GM23338 (cell line): ENCODE data around the gene TULP4. TPM values are rescaled to one million over a fixed set of nuclear protein-coding genes. Genes with fewer than 3 reads are reported as not detected.

Source experiments
- ATAC-seq: fragments of 200-7000 bp; cut with Tn5 transposase; 3 replicates; pipeline ENCODE4 v1.9.1; 2020
- DNase-seq: peaks from one replicate; pipeline ENCODE4 v3.0.0-alpha.2; 2015; ENCODE audit warnings: low spot score
- H2AFZ ChIP-seq: fragments of 200-600 bp; sonication (generic); 2 replicates; pipeline ENCODE4 v1.8.0; 2016; ENCODE audit warnings: antibody characterized with exemption, mild to moderate bottlenecking, moderate library complexity
- H3F3A ChIP-seq: fragments of 200-600 bp; sonication (generic); replicated peaks from 2 replicates; pipeline ENCODE4 v1.8.0; 2017; ENCODE audit warnings: antibody characterized with exemption, mixed run types, low read depth
- H3K27ac ChIP-seq: fragments of 200-600 bp; sonication (generic); 2 replicates; pipeline ENCODE4 v1.6.1; 2016; ENCODE audit warnings: low read depth
- H3K27me3 ChIP-seq: fragments of 200-600 bp; sonication (generic); 2 replicates; pipeline ENCODE4 v1.8.0; 2016; ENCODE audit warnings: mild to moderate bottlenecking, mixed run types, moderate library complexity; ENCODE audit not compliant: insufficient read depth
- H3K36me3 ChIP-seq: fragments of 200-600 bp; sonication (generic); 2 replicates; pipeline ENCODE4 v1.8.0; 2016; ENCODE audit warnings: mild to moderate bottlenecking; ENCODE audit not compliant: insufficient read depth
- H3K4me1 ChIP-seq: fragments of 200-600 bp; sonication (generic); 2 replicates; pipeline ENCODE4 v1.8.0; 2016; ENCODE audit warnings: mild to moderate bottlenecking, moderate library complexity; ENCODE audit not compliant: insufficient read depth
- H3K4me2 ChIP-seq: fragments of 200-600 bp; sonication (generic); 2 replicates; pipeline ENCODE4 v1.7.1; 2017; ENCODE audit warnings: mixed run types
- H3K4me3 ChIP-seq: fragments of 200-600 bp; sonication (generic); 2 replicates; pipeline ENCODE4 v1.6.1; 2016; ENCODE audit warnings: mixed run types
- H3K79me2 ChIP-seq: fragments of 200-600 bp; sonication (generic); replicated peaks from 2 replicates; pipeline ENCODE4 v1.8.0; 2017; ENCODE audit warnings: mild to moderate bottlenecking; ENCODE audit not compliant: insufficient read depth
- H3K9me2 ChIP-seq: fragments of 200-600 bp; sonication (generic); 2 replicates; pipeline ENCODE4 v1.8.0; 2017; ENCODE audit not compliant: insufficient read depth
- H4K20me1 ChIP-seq: fragments of 200-600 bp; sonication (generic); replicated peaks from 2 replicates; pipeline ENCODE4 v1.8.0; 2017; ENCODE audit warnings: mild to moderate bottlenecking; ENCODE audit not compliant: insufficient read depth
- H3K27ac Mint-ChIP-seq: 2 replicates; pipeline ENCODE4 v1.8.0; 2020; ENCODE audit warnings: inconsistent platforms, mild to moderate bottlenecking, moderate library complexity, mixed read lengths
- H3K27me3 Mint-ChIP-seq: 3 replicates; pipeline ENCODE4 v1.8.0; 2022; ENCODE audit warnings: low read depth, mild to moderate bottlenecking, moderate library complexity, mixed read lengths, inconsistent platforms; ENCODE audit not compliant: insufficient read depth, poor library complexity
- H3K36me3 Mint-ChIP-seq: 3 replicates; pipeline ENCODE4 v1.8.0; 2021; ENCODE audit warnings: low read depth, mild to moderate bottlenecking, inconsistent platforms, moderate library complexity, mixed read lengths
- H3K4me1 Mint-ChIP-seq: 3 replicates; pipeline ENCODE4 v1.8.0; 2020; ENCODE audit warnings: mild to moderate bottlenecking, inconsistent platforms, mixed read lengths
- H3K4me3 Mint-ChIP-seq: 3 replicates; pipeline ENCODE4 v1.8.0; 2021; ENCODE audit warnings: moderate library complexity, mild to moderate bottlenecking, inconsistent platforms, mixed read lengths
- H3K9me3 Mint-ChIP-seq: 3 replicates; pipeline ENCODE4 v1.8.0; 2020; ENCODE audit warnings: moderate library complexity, mild to moderate bottlenecking, inconsistent platforms, mixed read lengths
- CREB1 ChIP-seq: fragments of 250-450 bp; sonication (Bioruptor Pico); IDR thresholded peaks from 2 replicates; pipeline ENCODE4 v1.5.0; 2020; ENCODE audit warnings: low read depth, mild to moderate bottlenecking, moderate library complexity
- CTCF ChIP-seq, 2 experiments: fragments of 200-600 bp in 1 of 2; sonication (generic) in 1 of 2; conservative IDR thresholded peaks; 2 replicates each; pipeline versions ENCODE4 v1.5.1 to v1.6.1; 2016 to 2017; ENCODE audit warnings: antibody characterized with exemption in 2 of 2, low read depth in 2 of 2, mild to moderate bottlenecking in 2 of 2, moderate library complexity in 1 of 2
- ETS1 ChIP-seq: IDR thresholded peaks from 2 replicates; pipeline ENCODE4 v1.6.1; 2016; ENCODE audit warnings: antibody characterized with exemption
- EZH2 ChIP-seq: fragments of 200-600 bp; sonication (generic); IDR thresholded peaks from one replicate; pipeline ENCODE4 v1.8.0; 2017; ENCODE audit warnings: antibody characterized with exemption, mild to moderate bottlenecking, low read depth; ENCODE audit not compliant: unreplicated experiment
- JUNB ChIP-seq: IDR thresholded peaks from one replicate; pipeline ENCODE4 v1.6.1; 2016; ENCODE audit warnings: antibody characterized with exemption; ENCODE audit not compliant: unreplicated experiment
- NANOG ChIP-seq: IDR thresholded peaks from 2 replicates; pipeline ENCODE4 v1.6.1; 2016; ENCODE audit warnings: antibody characterized with exemption, borderline replicate concordance
- POLR2AphosphoS5 ChIP-seq: IDR thresholded peaks from 2 replicates; pipeline ENCODE4 v1.6.1; 2016; ENCODE audit warnings: antibody characterized with exemption, low read depth
- ZNF462 ChIP-seq: fragments of 250-450 bp; sonication (Bioruptor Pico); IDR thresholded peaks from 2 replicates; pipeline ENCODE4 v1.5.0; 2020; ENCODE audit warnings: mild to moderate bottlenecking, moderate library complexity
- polyA plus RNA-seq: library from polyadenylated mRNA; unstranded; fragments of >200 nt; fragmentation: Nextera tagmentation; extraction: Ambion mirVana; gene quantifications from 2 replicates; pipeline ENCODE4 v1.2.1, GENCODE V29; 2016
- total RNA-seq: library from RNA; depleted of rRNA; stranded (reverse); fragments of >200 nt; shearing (Covaris generic); gene quantifications from 2 replicates; pipeline ENCODE4 v1.2.3, GENCODE V29; 2014

TULP4 gene
- total and polyA plus RNA-seq, 2 experiments from 2014 or later: 31.2 to 50.2 TPM

GRCh38 chr6:158529629-158530028 lies 217.4 kb downstream of the TULP4 start (continued):
- TF ChIP-seq NANOG (no peak), POLR2AphosphoS5 (no peak)

DNA sequence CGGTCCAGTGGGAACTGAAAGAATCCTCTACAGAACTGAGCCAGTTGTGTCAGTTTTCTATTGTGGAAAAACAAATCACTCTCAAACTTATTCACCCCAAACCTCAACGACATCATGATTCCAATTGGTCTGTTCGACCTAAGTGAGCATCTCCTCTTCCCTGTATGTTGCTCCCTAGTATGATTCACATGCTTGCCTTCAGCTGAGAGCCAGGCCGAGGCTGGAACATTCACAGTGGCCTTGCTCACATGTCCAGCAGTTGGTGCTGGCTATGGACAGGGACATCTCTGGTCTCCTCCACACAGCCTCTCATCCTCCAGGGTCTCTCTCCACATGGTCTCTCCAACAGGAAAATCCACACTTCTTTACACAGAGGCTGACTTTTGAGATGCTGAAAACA lies 219.3 kb downstream of the TULP4 start:
- Histone ChIP-seq H3K4me2 (no peak overlapping the region), H3K79me2 (no peaks in the 10 kb centered on the region), H3F3A (no peaks in the 10 kb centered on the region), H2AFZ (no peak overlapping the region), H3K27ac (no peak overlapping the region), H3K27me3 (0 out of 2 replicates have a peak, but pooled peaks cover 5% of the 10 kb centered on the region), H4K20me1 (0 out of 2 replicates have a peak, but pooled peaks cover 6% of the 10 kb centered on the region), H3K4me1 (0 out of 2 replicates have a peak, but pooled peaks cover 3% of the 10 kb centered on the region), H3K9me2 (no peaks in the 10 kb centered on the region), H3K36me3 (peaks cover 8% of the 10 kb centered on the region; the same call in 1 of the 2 replicates), H3K4me3 (no peak overlapping the region)
- H3K4me1 Mint-ChIP-seq: peaks cover 2% of the 10 kb centered on the region; the same call in 1 of the 3 replicates
- H3K27ac Mint-ChIP-seq: no peak overlapping the region
- ATAC-seq (no peak), DNase-seq (no peak)
- TF ChIP-seq CTCF (conservative IDR thresholded peaks at IDR 0.05; ENCODE audit: low read depth in 2 of 2): no peak
- no peak for TF ChIP-seq POLR2AphosphoS5
- TF ChIP-seq ETS1: no peak
- TF ChIP-seq NANOG: no peak
- TF ChIP-seq EZH2: no peak
- no peak for TF ChIP-seq CREB1 (CRISPR knock-in tag)
- no peak for TF ChIP-seq JUNB
- TF ChIP-seq ZNF462 (CRISPR knock-in tag): no peak
- H3K36me3 Mint-ChIP-seq: no peaks in the 10 kb centered on the region
- no peak overlapping the region for H3K4me3 Mint-ChIP-seq
- H3K9me3 Mint-ChIP-seq: peaks cover 16% of the 10 kb centered on the region
- peaks cover 12% of the 10 kb centered on the region for H3K27me3 Mint-ChIP-seq
